GM18867 (cell line): ENCODE results near the gene ENTPD8.
"Not testable (repeated sequence)": the region's sequence is repeated elsewhere in the genome, so short reads cannot be mapped to it uniquely, and the experiment has no call there.

ENCODE experiments used
- ATAC-seq: cut with Tn5 transposase; IDR thresholded peaks from one replicate; pipeline ENCODE4 v1.9.1; 2021; ENCODE audit warnings: mild to moderate bottlenecking, moderate library complexity; ENCODE audit not compliant: unreplicated experiment

ENTPD8 gene

DNA sequence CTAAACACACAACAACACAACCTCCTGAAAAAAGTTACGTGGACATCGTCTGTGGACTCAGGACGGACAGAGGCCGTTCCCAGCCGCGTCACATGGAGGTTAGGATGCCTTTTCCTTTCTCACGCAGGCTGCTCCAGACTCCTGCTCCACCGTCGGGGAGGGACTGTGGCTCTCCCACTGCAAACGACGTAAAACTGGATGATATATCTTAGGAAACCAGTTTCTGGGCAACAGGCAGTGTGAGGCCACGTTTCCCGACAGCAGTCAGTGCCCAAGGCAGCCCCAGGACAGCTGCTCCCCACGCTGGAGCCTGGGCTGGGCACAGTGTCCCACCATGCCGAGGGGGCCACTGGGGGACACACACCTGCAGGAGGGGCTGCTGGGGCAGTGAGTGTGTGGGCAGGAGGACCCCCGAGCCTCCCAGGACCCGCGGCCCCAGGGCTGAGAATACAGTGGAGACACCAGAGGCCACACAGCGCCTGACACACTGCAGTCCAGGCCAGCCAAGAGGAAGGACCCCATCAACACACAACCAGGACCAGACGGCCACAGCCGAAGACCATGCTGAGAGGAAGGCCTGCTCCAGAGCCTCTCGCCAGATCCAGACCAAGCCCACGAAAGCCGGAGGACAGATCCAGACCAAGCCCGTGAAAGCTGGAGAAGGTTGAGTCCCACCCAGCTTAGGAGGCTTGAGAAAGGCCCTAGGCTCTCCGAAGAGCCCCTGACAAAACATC is 44.4 kb downstream of the ENTPD8 start:
- no peak for ATAC-seq

DNA sequence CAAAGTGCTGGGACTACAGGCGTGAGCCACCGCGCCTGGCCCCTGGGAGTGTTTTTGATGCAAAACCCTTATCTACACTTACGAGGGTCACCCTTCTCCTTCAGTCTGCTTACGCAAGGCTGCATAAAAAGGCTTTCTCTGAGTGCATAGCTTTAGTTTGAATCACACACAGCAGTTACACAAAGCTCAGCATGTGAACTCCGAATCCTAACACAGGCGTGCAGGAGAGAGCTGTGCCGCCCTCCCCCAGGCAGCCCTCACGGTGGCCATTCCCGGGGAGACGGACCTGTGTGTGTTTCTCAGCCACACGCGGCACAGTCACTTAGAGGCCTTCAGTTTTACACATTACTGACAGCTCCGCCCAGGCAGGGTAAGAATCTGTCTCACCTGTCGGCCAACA is 44.9 kb downstream of the ENTPD8 start:
- ATAC-seq, result no peak

DNA sequence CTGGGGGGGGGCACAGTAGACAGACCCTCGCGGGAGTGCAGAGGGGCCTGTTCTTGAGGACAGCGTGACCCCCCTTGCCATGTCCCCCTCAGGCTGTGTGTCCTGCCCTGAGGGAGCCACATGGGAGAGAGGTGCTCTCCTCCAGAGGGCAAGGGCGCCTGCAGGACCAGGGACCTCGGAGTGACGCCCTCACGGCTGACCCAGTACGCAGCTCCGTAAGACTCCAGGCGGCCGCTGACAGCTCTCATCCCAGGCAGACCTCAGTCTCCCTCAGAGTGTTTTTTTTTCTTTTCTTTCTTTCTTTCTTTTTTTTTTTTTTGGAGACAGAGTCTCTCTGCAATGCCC is 45.5 kb downstream of the ENTPD8 start:
- ATAC-seq, result no peak

DNA sequence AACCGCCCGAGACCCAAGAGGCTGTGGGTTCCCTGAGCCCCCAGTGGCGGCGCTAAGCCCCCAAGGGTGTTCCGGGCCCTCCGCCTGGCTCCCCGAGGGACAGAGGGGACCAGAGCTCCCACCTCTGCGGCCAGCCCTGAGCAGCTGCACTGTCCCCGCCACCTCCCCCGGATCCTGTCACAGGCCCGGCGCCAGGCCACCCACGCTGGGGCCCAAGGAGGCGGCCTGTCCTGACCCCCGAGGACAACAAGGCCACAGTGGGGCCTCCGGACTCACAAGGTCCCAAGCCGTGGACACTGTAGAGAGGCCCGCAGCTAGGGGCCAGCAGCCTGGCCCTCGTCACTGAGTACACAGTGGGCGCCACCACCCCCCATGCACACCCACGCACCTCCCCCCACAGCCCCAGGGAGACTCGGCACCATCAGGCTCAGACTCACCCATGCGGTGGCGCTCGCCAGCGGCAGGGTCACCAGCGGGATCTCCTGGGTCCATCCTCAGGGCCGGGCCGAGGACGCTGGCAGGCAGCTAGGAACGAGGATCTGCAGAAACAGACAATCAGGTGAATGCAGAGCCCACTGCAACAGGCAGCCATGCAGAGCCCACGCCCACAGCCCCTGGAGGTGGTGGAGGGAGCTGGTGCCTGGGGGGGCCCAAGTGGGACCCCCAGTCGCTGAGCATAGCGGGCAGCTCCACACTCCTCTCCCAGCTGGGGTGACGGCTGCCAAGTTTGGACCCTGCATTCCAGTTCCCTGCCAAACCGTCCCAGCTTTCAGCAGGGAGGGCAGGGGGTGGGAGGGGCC is 46.1 kb downstream of the ENTPD8 start:
- no peak for ATAC-seq

DNA sequence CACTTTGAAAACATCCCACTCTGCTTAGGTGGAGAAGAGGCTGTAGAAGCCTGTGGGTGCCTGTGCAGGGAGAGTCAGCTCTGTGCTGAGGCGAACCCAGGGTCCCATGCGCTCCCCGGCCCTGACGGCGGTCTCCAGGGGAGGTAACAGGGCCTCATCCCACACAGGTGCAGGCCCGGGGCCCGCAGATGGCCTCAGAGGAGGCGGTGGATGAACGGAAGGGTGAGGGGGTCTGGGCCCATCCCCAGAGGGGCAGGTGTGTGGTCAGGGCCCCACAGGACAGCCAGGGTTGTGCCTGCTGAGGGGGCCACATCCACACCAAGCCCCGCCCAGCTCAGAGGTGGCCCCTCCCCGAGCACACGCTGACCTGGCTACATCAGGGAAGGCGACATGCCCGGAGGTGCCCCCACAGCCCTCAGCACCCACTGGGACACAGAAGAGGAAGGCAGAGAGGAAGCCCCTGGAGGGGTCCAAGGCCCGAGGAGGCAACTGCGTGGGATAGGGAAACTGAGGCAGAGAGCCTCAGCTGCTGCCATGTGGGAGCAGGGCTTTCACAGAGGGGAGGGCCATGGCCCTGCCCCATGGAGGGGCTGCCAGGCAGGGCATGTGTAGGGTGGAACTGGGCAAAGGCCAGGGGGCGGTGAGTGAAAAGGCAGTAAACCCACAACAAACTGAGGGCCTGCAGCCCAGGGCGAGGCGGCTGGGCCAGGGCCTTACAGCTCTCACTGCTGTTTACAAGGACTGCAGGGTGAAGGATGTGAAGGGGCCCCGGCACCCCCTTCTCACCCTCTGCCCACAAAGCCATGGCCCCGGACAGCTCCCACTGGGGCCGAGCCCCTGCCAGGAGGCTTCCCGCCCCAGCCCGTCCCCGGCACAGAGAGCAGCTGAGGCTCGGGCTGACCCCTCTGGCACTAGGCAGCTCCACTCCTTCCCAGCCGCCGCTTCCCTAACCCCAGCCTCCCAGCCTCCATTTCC is 47.7 kb downstream of the ENTPD8 start:
- no peak for ATAC-seq

DNA sequence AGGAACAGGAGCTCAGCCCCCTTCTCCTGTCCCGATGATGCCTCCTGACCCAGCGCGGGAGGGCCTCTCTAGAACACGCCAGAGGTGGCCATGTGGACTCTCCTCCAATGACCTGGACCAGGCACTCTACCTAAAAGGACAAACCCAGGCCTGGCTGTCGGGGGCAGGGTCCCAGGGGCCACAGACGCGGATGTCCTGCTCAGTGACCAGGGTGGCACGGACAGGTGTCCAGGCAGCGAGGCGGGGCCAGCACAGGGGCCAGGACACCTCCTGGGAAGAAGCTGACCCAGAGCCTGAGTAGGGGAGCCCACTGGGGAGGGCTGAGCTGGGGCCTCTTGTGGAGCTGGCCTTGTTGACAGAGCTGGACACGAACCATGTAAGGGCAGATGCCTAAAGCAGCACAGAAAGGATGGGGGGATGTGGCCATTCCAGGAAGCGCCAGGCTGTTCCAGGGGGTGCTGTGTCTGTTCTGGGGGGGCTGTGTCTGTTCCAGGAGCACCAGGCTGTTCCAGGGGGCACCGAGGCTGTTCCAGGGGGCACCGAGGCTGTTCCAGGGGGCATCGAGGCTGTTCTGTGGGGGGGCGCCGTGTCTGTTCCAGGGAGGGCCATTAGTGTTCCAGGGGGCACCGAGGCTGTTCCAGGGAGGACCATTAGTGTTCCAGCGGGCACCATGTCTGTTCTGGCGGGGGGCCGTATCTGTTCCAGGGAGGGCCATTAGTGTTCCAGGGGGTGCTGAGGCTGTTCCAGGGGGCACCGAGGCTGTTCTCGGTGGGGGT is 48.7 kb downstream of the ENTPD8 start:
- no peak for ATAC-seq

DNA sequence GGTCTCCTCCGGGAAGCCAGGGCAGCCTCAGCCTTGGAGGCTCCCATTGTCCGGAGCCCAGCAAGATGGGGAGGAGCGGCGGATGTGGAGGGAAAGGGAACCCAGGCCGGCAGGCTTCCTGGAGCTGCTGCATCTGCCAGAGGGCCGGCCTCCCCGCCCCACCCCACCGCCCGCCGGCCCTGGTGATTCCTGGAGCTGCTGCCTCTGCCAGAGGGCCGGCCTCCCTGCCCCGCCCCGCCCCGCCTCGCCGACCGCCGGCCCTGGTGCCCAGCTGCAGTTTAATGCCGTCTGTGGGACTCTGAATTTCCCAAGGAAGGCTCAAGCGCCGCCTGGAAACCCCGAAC is 49.8 kb downstream of the ENTPD8 start:
- no peak for ATAC-seq

DNA sequence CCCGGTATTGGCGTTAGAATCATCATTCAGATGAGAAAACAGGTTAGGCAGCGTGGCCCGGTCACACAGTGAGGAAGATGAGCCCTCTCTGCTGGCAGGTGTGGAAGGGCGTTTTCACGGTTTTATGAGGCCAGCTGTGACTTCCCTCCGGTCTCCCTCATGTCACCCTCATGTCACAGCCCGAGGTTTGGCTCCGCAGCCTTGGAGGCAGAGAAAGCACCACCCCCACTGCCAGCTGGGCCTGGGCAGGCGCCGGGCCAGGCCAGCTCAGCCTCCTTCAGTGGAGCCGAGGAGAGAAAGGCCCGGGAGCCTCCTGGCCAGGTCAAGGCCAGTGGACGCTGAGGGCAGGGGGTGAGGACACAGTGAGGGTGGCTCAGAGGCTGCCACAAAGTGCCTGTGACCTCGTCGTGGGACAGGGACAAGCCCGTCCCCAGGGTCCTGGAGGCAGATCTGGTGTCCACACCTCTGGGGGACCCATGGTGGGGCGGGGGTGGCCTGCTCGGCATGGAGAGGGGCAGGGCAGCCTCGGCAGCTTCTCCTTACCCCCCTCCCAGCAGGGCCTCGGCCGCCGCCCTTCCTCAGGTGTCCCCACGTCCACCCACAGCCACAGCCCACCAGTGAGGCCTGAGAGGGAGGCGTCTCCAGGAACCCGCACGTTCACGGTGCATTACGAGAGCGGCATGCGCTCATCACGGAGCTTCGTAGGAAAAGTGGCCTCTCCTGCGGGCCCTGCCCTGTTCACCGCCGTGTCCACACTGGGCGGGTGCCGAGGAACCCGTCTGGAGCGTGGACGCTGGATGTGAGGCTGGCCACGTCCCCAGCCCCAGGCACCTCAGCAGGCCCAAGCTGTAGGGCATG is 50.4 kb downstream of the ENTPD8 start:
- ATAC-seq, result no peak

DNA sequence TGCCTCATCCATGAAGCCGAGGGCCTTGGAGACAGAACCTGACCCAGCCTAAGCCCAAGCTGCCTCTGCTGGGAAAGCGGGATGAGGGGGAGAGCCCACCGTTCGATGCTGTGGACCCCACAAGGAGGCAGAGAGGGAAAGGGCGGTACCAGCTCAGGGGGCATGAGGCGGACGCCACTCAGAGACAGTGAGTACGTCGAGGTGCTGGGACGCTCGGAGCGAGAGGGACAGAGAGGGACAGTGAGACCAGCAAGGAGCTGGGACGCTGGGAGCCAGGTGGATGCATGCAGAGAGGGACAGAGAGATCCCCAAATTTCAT is 51.8 kb downstream of the ENTPD8 start:
- no peak for ATAC-seq

DNA sequence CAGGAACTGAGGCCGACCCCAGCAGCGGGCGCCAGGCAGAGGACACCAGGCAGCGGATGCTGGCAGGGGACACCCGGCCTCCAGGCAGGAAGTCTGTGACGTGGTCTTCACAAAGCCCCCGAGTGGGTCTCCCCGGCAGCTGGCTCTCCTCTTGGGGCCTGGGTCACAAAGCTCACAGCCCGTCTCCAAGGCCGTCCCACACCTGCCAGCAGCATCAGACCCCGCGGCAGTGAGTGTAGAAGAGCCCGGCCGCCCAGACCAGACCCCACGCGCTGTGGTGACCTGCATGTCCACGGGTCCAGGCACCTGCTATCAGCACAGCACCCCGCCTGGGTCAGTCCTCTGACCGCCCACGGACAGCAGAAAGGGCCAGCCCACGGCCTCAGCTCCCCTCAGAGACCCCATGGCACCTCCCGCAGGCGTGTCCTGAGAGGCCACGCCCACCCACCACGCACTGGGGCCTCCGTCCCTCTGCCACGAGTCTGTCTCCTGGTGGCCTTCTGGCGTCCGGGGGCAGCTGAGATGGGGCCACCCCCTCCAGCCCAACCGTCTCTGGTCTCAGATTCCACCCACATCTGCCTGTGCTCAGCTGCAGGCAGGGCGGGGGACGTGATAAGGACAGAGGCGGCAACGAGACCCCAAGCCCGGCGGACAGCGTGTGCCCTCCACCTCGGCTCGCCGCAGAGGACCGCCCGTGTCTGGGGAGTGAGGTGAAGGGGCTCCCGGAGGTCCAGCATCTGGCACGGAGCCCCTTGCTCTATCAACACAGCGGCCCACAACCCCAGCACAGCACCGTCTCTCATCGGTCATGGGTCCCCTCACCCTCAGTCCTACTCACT is 52.3 kb downstream of the ENTPD8 start:
- ATAC-seq, result no peak

DNA sequence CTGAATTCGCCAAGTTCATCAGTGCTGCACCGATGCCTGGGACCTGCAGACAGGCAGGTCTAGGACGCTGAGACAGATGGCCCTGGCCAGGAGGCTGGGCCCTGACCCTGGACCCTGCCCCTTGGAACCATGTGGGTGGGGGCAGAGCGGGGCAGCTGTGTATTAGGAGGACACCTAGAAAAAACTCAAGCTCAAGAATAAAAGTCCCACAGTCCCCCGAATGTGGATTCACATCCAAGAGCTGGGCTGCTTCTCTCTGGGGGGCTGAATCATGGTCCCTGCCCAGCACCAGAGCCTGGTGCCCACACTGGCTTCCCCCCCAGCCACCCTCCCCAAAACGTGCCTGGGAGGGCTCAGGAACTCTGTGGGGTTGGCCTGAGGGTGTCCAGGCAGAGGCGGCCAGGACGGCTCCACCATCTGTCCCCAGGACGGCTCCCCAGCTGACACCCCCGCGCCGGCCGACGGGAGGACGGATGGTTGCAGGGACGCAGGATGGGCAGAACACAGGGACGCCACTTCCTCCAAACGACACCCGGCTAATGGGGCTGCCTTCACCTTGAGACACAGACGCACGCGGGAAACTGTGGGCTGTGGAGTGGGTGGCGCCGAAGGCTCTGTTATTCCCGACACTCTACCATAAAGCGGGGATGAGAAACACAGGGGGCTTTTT is 53.1 kb downstream of the ENTPD8 start:
- ATAC-seq, result no peak

DNA sequence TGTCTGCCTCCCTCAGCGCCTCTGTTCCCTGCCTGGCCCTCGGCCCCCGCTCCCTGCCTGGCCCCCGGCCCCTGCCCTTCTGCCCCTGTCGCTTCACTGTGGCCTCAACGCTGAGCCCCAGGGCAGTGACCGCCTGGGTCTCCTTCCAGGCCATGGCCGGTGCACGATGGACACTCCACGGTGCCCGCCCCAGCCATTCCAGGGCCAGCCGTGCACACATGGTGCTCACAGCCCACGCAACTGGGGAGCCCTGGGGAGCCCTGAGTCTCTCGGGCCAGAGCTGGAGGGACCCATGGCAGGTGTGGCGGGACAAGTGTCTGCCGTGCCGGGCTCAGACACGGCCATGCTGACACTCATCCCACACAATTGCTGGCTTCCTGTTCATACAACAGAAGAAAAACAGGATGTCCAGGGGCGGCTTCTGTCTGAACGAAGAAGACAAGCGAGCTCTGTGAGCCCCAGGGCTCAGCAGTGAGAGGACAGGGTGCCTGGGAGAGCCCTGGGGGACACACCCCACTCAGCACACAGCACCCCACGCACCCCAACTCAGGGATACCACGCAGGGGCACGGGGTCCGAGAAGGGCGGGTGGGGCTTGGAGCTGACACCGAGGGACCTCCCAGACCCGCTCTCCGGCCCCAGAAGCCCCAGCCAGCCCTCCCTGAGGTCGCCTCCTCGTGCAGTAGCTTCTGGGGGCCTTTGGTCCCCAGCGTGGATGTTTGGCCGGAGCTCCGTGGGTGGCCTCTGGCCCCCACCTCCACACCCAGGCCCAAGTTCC is 53.9 kb downstream of the ENTPD8 start:
- no peak for ATAC-seq

DNA sequence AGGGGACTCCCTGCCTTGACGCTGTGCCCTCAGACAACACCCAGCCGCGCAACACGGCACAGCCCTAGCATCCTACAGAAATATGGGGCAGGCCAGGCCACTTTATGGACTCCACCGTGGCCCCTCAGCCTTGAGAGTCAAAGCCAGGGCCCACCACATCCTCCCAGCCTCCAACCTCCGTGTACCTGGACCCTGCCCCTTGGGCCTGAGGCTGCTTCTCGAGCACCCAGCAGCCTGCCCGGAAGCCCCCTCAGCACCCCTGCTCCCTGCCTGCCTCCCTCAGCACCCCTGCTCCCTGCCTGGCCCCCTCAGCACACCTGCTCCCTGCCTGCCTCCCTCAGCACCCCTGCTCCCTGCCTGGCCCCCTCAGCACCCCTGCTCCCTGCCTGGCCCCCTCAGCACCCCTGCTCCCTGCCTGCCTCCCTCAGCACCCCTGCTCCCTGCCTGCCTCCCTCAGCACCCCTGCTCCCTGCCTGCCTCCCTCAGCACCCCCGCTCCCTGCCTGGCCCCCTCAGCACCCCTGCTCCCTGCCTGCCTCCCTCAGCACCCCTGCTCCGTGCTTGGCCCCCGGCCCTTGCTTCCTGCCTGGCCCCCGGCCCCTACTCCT is 54.5 kb downstream of the ENTPD8 start:
- not testable (repeated sequence) for ATAC-seq

DNA sequence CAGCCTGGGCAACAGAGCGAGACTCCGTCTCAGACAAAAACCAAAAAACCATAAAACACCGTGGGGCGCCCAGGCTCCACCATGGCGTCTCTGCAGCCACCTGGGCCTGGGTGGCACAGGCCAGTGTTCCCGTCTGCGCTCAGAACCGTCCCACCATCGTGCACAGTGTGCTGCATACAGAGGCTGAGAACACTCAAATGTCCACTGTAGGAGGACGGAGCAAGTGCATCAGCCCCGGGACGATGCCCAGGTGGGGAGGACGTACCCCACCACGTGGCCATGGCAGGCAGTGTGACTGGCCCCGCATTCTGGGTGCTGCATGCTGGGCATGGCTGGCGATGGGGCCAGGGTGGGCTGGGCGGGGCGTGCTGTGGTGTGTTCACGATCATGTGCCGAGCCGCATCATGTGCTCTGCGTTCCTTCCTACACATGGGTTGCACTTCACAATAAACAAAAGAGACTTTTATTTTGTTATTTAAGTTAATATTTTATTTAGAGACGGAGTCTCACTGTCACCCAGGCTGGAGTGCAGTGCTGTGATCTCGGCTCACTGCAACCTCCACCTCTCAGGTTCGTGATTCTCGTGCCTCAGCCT is 56.0 kb downstream of the ENTPD8 start:
- ATAC-seq, result no peak
